ENCODE measurements around the gene SIGLEC1.

The SIGLEC1 gene

GRCh38 chr20:3705491-3705969 lies 6.9 kb downstream of the SIGLEC1 start:
- H3K36me3 ChIP-seq: peaks cover 0 to 83% (median 0%) of the 10 kb centered on the region in 11 experiments; a peak in 6 of 22 replicates
- no peaks in the 10 kb centered on the region for H3K9me3 ChIP-seq (replicated peaks in 1 of 11)
- H3K4me1 ChIP-seq: peaks cover 6 to 54% (median 18%) of the 10 kb centered on the region in 10 experiments; a peak in 19 of 20 replicates
- H4K20me1 ChIP-seq: peaks cover 0 to 73% (median 0%) of the 10 kb centered on the region in 11 experiments; a peak in 6 of 22 replicates
- peak overlapping the region in 2 of 11 experiments; percentile 95 to 96; a peak in 3 of 22 replicates for H3K4me2 ChIP-seq
- H3K4me3 ChIP-seq: no peak overlapping the region
- H3K9ac ChIP-seq: peak overlapping the region in 1 of 11 experiments; percentile 2; a peak in 1 of 22 replicates
- no peaks in the 10 kb centered on the region for H3K27me3 ChIP-seq
- no peak for TF ChIP-seq Cebpa-rat (IDR thresholded peaks at IDR 0.05)
- no peak overlapping the region for H3K27ac ChIP-seq

GRCh38 chr20:3704087-3704486 lies 8.3 kb downstream of the SIGLEC1 start:
- H3K4me2 ChIP-seq: no peak overlapping the region

GRCh38 chr20:3702611-3703391 lies 9.6 kb downstream of the SIGLEC1 start:
- Histone ChIP-seq H3K9me3 (replicated peaks in 1 of 11) (0 out of 22 replicates have a peak, but pooled peaks cover 0 to under 1% (median 0%) of the 10 kb centered on the region in 11 experiments), H3K9ac (no peak overlapping the region), H3K36me3 (peaks cover 0 to 100% (median 0%) of the 10 kb centered on the region in 11 experiments; a peak in 6 of 22 replicates)

More at GRCh38 chr20:3704087-3704486, 8.3 kb downstream of the SIGLEC1 start:
- H3K27me3 ChIP-seq: no peaks in the 10 kb centered on the region
- H3K9me3 ChIP-seq (replicated peaks in 1 of 11): no peaks in the 10 kb centered on the region
- no peak overlapping the region for H3K9ac ChIP-seq
- peaks cover 0 to 87% (median 0%) of the 10 kb centered on the region in 11 experiments; a peak in 6 of 22 replicates for H4K20me1 ChIP-seq
- H3K27ac ChIP-seq: no peak overlapping the region
- TF ChIP-seq Cebpa-rat (IDR thresholded peaks at IDR 0.05): no peak
- H3K4me1 ChIP-seq: peaks cover 0 to 39% (median 4%) of the 10 kb centered on the region in 10 experiments; a peak in 10 of 20 replicates
- peaks cover 0 to 97% (median 0%) of the 10 kb centered on the region in 11 experiments; a peak in 6 of 22 replicates for H3K36me3 ChIP-seq
- H3K4me3 ChIP-seq: no peak overlapping the region

GRCh38 chr20:3701061-3701998 lies 11.1 kb downstream of the SIGLEC1 start:
- H4K20me1 ChIP-seq: peaks cover 0 to 98% (median 0%) of the 10 kb centered on the region in 11 experiments; a peak in 6 of 22 replicates
- peaks cover 0 to 14% (median under 1%) of the 10 kb centered on the region in 11 experiments; a peak in 6 of 22 replicates for H3K9me3 ChIP-seq (replicated peaks in 1 of 11)
- H3K4me3 ChIP-seq: no peak overlapping the region
- no peak overlapping the region for H3K27ac ChIP-seq
- H3K27me3 ChIP-seq: no peaks in the 10 kb centered on the region
- no peak overlapping the region for H3K9ac ChIP-seq
- peaks cover 0 to 100% (median 0%) of the 10 kb centered on the region in 11 experiments; a peak in 6 of 22 replicates for H3K36me3 ChIP-seq
- no peak overlapping the region for H3K4me2 ChIP-seq
- H3K4me1 ChIP-seq: peaks cover 0 to 12% (median 0%) of the 10 kb centered on the region in 10 experiments; a peak in 6 of 20 replicates
- no peak for TF ChIP-seq Cebpa-rat (IDR thresholded peaks at IDR 0.05)

More at GRCh38 chr20:3702611-3703391, 9.6 kb downstream of the SIGLEC1 start:
- peaks cover 0 to 26% (median 4%) of the 10 kb centered on the region in 10 experiments; a peak in 10 of 20 replicates for H3K4me1 ChIP-seq
- no peak overlapping the region for H3K27ac ChIP-seq
- peaks cover 0 to 98% (median 0%) of the 10 kb centered on the region in 11 experiments; a peak in 6 of 22 replicates for H4K20me1 ChIP-seq
- no peak overlapping the region for H3K4me3 ChIP-seq
- no peak for TF ChIP-seq Cebpa-rat (IDR thresholded peaks at IDR 0.05)
- H3K27me3 ChIP-seq: no peaks in the 10 kb centered on the region
- H3K4me2 ChIP-seq: no peak overlapping the region

- H3K4me3 ChIP-seq: no peak overlapping the region
- H3K4me1 ChIP-seq: no peaks in the 10 kb centered on the region
- no peak for TF ChIP-seq Cebpa-rat (IDR thresholded peaks at IDR 0.05)
- peaks cover 0 to 16% (median 3%) of the 10 kb centered on the region in 11 experiments; a peak in 6 of 22 replicates for H3K9me3 ChIP-seq (replicated peaks in 1 of 11)
- peaks cover 0 to 97% (median 0%) of the 10 kb centered on the region in 11 experiments; a peak in 7 of 22 replicates for H4K20me1 ChIP-seq
- no peak overlapping the region for H3K9ac ChIP-seq
- H3K36me3 ChIP-seq: peaks cover 0 to 100% (median 0%) of the 10 kb centered on the region in 11 experiments; a peak in 6 of 22 replicates
- H3K27ac ChIP-seq: no peak overlapping the region
- no peak overlapping the region for H3K4me2 ChIP-seq
- H3K27me3 ChIP-seq: no peaks in the 10 kb centered on the region
Observed at GRCh38 chr20:3699037-3699436, 13.4 kb downstream of the SIGLEC1 start.

GRCh38 chr20:3698591-3699001 lies 13.8 kb downstream of the SIGLEC1 start:
- Histone ChIP-seq H3K9me3 (replicated peaks in 1 of 11) (peaks cover 0 to 16% (median 3%) of the 10 kb centered on the region in 11 experiments; a peak in 6 of 22 replicates), H3K4me2 (no peak overlapping the region), H3K27me3 (no peaks in the 10 kb centered on the region), H3K36me3 (peaks cover 0 to 100% (median 0%) of the 10 kb centered on the region in 11 experiments; a peak in 6 of 22 replicates), H3K4me1 (no peaks in the 10 kb centered on the region), H4K20me1 (peaks cover 0 to 97% (median 0%) of the 10 kb centered on the region in 11 experiments; a peak in 7 of 22 replicates), H3K27ac (no peak overlapping the region), H3K9ac (no peak overlapping the region), H3K4me3 (no peak overlapping the region)
- no peak for TF ChIP-seq Cebpa-rat (IDR thresholded peaks at IDR 0.05)

- no peaks in the 10 kb centered on the region for H3K4me1 ChIP-seq
- no peak overlapping the region for H3K4me2 ChIP-seq
- H3K9ac ChIP-seq: no peak overlapping the region
- H3K27me3 ChIP-seq: no peaks in the 10 kb centered on the region
- no peak overlapping the region for H3K4me3 ChIP-seq
- no peak overlapping the region for H3K27ac ChIP-seq
- peaks cover 0 to 100% (median 0%) of the 10 kb centered on the region in 11 experiments; a peak in 5 of 22 replicates for H3K36me3 ChIP-seq
- TF ChIP-seq Cebpa-rat (IDR thresholded peaks at IDR 0.05): no peak
- H4K20me1 ChIP-seq: peaks cover 0 to 97% (median 0%) of the 10 kb centered on the region in 11 experiments; a peak in 8 of 22 replicates
- H3K9me3 ChIP-seq (replicated peaks in 1 of 11): peaks cover 0 to 16% (median 3%) of the 10 kb centered on the region in 11 experiments; a peak in 6 of 22 replicates
Observed at GRCh38 chr20:3697588-3698305, 14.7 kb downstream of the SIGLEC1 start.
